ENCODE data around the gene GNLY.

The GNLY gene

DNA sequence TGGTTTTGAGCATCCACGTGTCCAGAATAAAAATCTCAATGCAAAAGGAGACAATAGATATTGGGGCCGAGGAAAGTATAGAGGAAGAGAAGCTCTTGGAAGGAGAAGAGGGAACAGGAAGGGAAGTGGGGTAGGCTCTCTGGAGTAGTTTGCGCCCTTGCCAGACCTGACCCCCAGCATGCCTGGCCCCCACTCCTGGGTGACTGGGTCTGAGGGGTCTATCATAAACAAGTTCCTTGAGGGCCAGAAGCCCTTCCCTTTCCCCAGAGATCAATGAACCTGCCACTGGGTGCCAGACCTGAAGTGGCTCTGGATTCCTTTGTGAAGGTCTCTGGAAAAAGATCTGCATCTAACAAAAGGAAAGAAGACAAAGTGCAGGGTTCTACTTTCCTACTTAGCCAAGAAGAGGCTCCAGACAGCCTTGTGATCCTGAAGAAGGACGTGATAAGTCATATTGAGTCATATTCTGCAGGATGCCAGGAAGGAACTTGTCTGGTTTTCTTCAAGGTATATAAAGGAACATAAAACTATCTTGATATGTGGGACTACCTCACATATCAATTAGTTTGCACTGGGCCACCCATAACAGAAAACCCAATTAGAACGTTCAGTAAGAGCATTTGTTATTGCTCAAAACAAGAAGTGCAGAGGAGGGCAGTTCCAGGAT, 40.9 kb downstream of the GNLY start:
- TF ChIP-seq FOXP2 (optimal IDR thresholded peaks at IDR 0.05; ENCODE audit: borderline replicate concordance, extremely low read depth, extremely low read length, insufficient read depth), result no peak
- TF ChIP-seq, protein P1, sequence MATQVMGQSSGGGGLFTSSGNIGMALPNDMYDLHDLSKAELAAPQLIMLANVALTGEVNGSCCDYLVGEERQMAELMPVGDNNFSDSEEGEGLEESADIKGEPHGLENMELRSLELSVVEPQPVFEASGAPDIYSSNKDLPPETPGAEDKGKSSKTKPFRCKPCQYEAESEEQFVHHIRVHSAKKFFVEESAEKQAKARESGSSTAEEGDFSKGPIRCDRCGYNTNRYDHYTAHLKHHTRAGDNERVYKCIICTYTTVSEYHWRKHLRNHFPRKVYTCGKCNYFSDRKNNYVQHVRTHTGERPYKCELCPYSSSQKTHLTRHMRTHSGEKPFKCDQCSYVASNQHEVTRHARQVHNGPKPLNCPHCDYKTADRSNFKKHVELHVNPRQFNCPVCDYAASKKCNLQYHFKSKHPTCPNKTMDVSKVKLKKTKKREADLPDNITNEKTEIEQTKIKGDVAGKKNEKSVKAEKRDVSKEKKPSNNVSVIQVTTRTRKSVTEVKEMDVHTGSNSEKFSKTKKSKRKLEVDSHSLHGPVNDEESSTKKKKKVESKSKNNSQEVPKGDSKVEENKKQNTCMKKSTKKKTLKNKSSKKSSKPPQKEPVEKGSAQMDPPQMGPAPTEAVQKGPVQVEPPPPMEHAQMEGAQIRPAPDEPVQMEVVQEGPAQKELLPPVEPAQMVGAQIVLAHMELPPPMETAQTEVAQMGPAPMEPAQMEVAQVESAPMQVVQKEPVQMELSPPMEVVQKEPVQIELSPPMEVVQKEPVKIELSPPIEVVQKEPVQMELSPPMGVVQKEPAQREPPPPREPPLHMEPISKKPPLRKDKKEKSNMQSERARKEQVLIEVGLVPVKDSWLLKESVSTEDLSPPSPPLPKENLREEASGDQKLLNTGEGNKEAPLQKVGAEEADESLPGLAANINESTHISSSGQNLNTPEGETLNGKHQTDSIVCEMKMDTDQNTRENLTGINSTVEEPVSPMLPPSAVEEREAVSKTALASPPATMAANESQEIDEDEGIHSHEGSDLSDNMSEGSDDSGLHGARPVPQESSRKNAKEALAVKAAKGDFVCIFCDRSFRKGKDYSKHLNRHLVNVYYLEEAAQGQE (IDR thresholded peaks at IDR 0.05; ENCODE audit: insufficient read depth in 1 of 2, low read depth in 2 of 2, low read length in 2 of 2), result no peak
- TF ChIP-seq POLR2AphosphoS5 (IDR thresholded peaks at IDR 0.05; ENCODE audit: low read depth, low read length), result no peak
- no peak for TF ChIP-seq TAF1 (IDR thresholded peaks at IDR 0.05; ENCODE audit: borderline replicate concordance, insufficient read depth, low read length)
- TF ChIP-seq SIN3A (IDR thresholded peaks at IDR 0.05; ENCODE audit: borderline replicate concordance, insufficient read depth, low read length), result no peak

DNA sequence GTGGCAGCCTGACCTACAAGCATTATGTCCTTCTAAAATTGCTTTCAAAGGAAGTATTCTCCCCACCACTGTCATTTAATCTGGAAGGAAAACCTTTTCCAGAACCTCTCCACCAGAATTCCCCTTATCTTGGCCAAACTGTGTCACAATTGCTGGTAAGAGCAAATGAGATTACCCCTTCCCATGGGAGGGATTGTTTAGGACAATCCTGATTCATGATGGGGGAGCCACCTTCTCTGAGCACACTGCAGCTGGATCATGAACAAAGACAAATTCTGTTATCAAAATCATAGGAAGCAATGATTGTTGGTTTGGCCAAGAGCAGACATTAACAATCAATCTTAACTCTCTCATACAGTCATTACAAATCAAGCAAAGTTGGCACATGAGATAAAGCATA, 41.5 kb downstream of the GNLY start:
- TF ChIP-seq SIN3A (IDR thresholded peaks at IDR 0.05; ENCODE audit: borderline replicate concordance, insufficient read depth, low read length) (no peak), FOXP2 (optimal IDR thresholded peaks at IDR 0.05; ENCODE audit: borderline replicate concordance, extremely low read depth, extremely low read length, insufficient read depth) (no peak), POLR2AphosphoS5 (IDR thresholded peaks at IDR 0.05; ENCODE audit: low read depth, low read length) (no peak), TAF1 (IDR thresholded peaks at IDR 0.05; ENCODE audit: borderline replicate concordance, insufficient read depth, low read length) (no peak)
- TF ChIP-seq, protein P1 (IDR thresholded peaks at IDR 0.05; ENCODE audit: insufficient read depth in 1 of 2, low read depth in 2 of 2, low read length in 2 of 2), result no peak

DNA sequence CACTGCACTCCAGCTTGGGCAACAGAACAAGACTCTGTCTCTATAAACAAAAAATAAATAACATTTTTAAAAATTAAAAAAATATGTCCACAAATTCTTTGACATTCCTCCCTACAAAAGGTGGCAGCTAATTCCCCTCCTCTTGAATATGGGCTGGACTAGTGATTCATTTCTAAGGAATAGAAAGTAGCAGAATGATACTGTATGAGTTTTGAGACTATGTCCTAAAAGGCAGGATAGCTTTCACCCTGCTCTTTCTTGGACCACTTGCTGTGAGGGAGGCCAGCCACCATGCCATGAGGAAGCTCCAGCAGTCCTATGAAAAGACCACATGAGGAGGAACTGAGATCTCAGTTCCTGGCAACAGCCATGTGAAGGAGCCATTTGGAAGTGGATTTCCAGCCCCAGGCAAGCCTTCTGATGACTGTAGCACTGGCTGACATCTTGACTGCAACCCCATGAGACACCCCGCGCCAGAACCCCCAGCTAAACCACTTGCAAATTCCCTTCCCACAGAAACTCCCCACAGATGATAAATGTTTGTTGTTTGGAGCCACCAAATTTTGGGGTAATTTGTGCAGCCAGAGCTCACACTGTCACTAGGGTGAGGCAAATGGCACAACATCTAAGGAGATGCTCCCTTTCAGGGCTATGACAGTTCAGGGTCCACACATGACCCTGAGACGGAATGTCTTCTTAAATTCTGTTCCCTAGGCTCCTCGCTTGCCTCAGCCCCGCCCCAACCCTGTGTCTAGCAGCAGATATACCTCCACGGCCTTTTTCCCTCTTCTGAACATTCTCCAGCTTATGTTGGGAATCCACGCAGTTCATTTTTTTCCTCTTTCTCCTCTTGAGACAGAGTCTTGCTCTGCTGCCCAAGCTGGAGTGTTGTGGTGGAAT, 42.5 kb downstream of the GNLY start:
- TF ChIP-seq FOXP2 (optimal IDR thresholded peaks at IDR 0.05; ENCODE audit: borderline replicate concordance, extremely low read depth, extremely low read length, insufficient read depth) (no peak), TAF1 (IDR thresholded peaks at IDR 0.05; ENCODE audit: borderline replicate concordance, insufficient read depth, low read length) (no peak), SIN3A (IDR thresholded peaks at IDR 0.05; ENCODE audit: borderline replicate concordance, insufficient read depth, low read length) (no peak), POLR2AphosphoS5 (IDR thresholded peaks at IDR 0.05; ENCODE audit: low read depth, low read length) (no peak)
- TF ChIP-seq, protein P1 (IDR thresholded peaks at IDR 0.05; ENCODE audit: insufficient read depth in 1 of 2, low read depth in 2 of 2, low read length in 2 of 2), result no peak

DNA sequence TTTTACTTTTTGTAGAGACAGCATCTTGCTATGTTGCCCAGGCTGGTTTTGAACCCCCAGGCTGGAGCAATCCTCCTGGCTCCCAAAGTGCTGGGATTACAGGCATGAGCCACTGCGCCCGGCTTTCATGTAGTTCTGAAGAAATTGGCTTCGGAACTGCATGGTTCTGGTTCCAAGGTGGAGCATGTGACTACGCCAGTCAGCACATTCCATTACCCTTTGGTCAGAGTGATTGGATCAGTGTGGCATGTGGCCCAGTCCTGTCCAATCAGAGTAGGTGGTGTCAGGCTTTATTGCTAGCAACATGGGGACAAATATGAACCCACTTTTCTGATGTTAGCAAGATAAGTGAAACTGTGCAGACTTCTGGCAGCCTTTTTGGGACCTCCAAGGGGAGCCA, 43.3 kb downstream of the GNLY start:
- TF ChIP-seq SIN3A (IDR thresholded peaks at IDR 0.05; ENCODE audit: borderline replicate concordance, insufficient read depth, low read length) (no peak), FOXP2 (optimal IDR thresholded peaks at IDR 0.05; ENCODE audit: borderline replicate concordance, extremely low read depth, extremely low read length, insufficient read depth) (no peak), TAF1 (IDR thresholded peaks at IDR 0.05; ENCODE audit: borderline replicate concordance, insufficient read depth, low read length) (no peak), POLR2AphosphoS5 (IDR thresholded peaks at IDR 0.05; ENCODE audit: low read depth, low read length) (no peak)
- TF ChIP-seq, protein P1 (IDR thresholded peaks at IDR 0.05; ENCODE audit: insufficient read depth in 1 of 2, low read depth in 2 of 2, low read length in 2 of 2), result no peak
